Mesodermal cell (in vitro differentiated cells): ENCODE results near the gene AARS2.
A peak's percentile ranks its signal among the peaks of the same experiment; 100 is the strongest.

Experiments
- H3K27ac ChIP-seq: 2 replicates; pipeline ENCODE4 v1.7.0; 2013; ENCODE audit warnings: mild to moderate bottlenecking, low read depth, low read length, moderate library complexity; ENCODE audit not compliant: severe bottlenecking
- H3K36me3 ChIP-seq: 2 replicates; pipeline ENCODE4 v1.7.1; 2013; ENCODE audit warnings: mild to moderate bottlenecking, low read length, moderate library complexity; ENCODE audit not compliant: control insufficient read depth, insufficient read depth
- H3K4me1 ChIP-seq: one replicate; pipeline ENCODE4 v1.7.1; 2013; ENCODE audit warnings: mild to moderate bottlenecking, low read length; ENCODE audit not compliant: insufficient read depth, control insufficient read depth, poor library complexity, severe bottlenecking
- H3K4me3 ChIP-seq: 2 replicates; pipeline ENCODE4 v1.7.0; 2013; ENCODE audit warnings: low read length, control low read depth, mild to moderate bottlenecking; ENCODE audit not compliant: insufficient read depth, poor library complexity, severe bottlenecking; ENCODE audit errors: extremely low read depth
- H3K9me3 ChIP-seq: 2 replicates; pipeline ENCODE4 v1.7.1; 2013; ENCODE audit warnings: mild to moderate bottlenecking, low read length, moderate library complexity; ENCODE audit not compliant: control insufficient read depth
- WGBS, 2 experiments: methylation state at CpG; one replicate each; pipeline ENCODE4 v1.1.5; 2013; ENCODE audit warnings: missing lambda C conversion rate in 2 of 2; ENCODE audit not compliant: insufficient coverage in 2 of 2; 5-methylcytosine and 5-hydroxymethylcytosine counted together

AARS2 gene

GRCh38 chr6:44301106-44301505 is 12.0 kb downstream of the AARS2 start:
- no peak overlapping the region for H3K27ac ChIP-seq
- peaks cover 65% of the 10 kb centered on the region for H3K36me3 ChIP-seq
- no peaks in the 10 kb centered on the region for H3K9me3 ChIP-seq
- no peak overlapping the region for H3K4me3 ChIP-seq
- H3K4me1 ChIP-seq, result peaks cover 6% of the 10 kb centered on the region
- 88 to 96% methylated on average over 5 to 8 of the region's 8 CpGs for WGBS, 2 experiments

- 80% methylated on average over 6 to 7 of the region's 7 CpGs for WGBS, 2 experiments
- H3K27ac ChIP-seq, result no peak overlapping the region
- no peaks in the 10 kb centered on the region for H3K9me3 ChIP-seq
- H3K4me3 ChIP-seq, result no peak overlapping the region
- peaks cover 57% of the 10 kb centered on the region for H3K36me3 ChIP-seq
- H3K4me1 ChIP-seq, result peaks cover 6% of the 10 kb centered on the region
These were observed 12.8 kb downstream of the AARS2 start for GRCh38 chr6:44300292-44300823.

- 89 to 90% methylated on average over 3 of the region's 3 CpGs for WGBS, 2 experiments
- H3K4me1 ChIP-seq, result peaks cover 6% of the 10 kb centered on the region
- peaks cover 46% of the 10 kb centered on the region for H3K36me3 ChIP-seq
- H3K4me3 ChIP-seq, result no peak overlapping the region
- no peaks in the 10 kb centered on the region for H3K9me3 ChIP-seq
- no peak overlapping the region for H3K27ac ChIP-seq
These were observed 14.3 kb downstream of the AARS2 start for GRCh38 chr6:44298864-44299263.

GRCh38 chr6:44298055-44298803 is 14.9 kb downstream of the AARS2 start:
- H3K36me3 ChIP-seq, result peaks cover 39% of the 10 kb centered on the region
- no peak overlapping the region for H3K27ac ChIP-seq
- H3K4me3 ChIP-seq, result peak overlapping the region; percentile 44
- 54 to 64% methylated on average over 13 to 16 of the region's 20 CpGs for WGBS, 2 experiments
- no peaks in the 10 kb centered on the region for H3K9me3 ChIP-seq
- peaks cover 6% of the 10 kb centered on the region for H3K4me1 ChIP-seq

- Histone ChIP-seq H3K9me3 (no peaks in the 10 kb centered on the region), H3K36me3 (peaks cover 30% of the 10 kb centered on the region), H3K27ac (no peak overlapping the region), H3K4me1 (peaks cover 6% of the 10 kb centered on the region), H3K4me3 (peak overlapping the region; percentile 44)
- 1 to 2% methylated on average over 56 to 72 of the region's 86 CpGs for WGBS, 2 experiments
These were observed 15.8 kb downstream of the AARS2 start for GRCh38 chr6:44297063-44298038.

GRCh38 chr6:44294832-44295791 is 18.0 kb downstream of the AARS2 start:
- H3K36me3 ChIP-seq, result peaks cover 8% of the 10 kb centered on the region
- WGBS, 2 experiments, result 77 to 81% methylated on average over 6 to 7 of the region's 7 CpGs

GRCh38 chr6:44292661-44293365 is 20.3 kb downstream of the AARS2 start:
- WGBS, 2 experiments, result 81 to 88% methylated on average over 3 to 4 of the region's 4 CpGs
- peaks cover 6% of the 10 kb centered on the region for H3K4me1 ChIP-seq
- no peaks in the 10 kb centered on the region for H3K9me3 ChIP-seq
- no peak overlapping the region for H3K4me3 ChIP-seq
- H3K27ac ChIP-seq, result no peak overlapping the region
- no peaks in the 10 kb centered on the region for H3K36me3 ChIP-seq

More at GRCh38 chr6:44294832-44295791, 18.0 kb downstream of the AARS2 start:
- no peak overlapping the region for H3K4me3 ChIP-seq
- peaks cover 6% of the 10 kb centered on the region for H3K4me1 ChIP-seq
- no peaks in the 10 kb centered on the region for H3K9me3 ChIP-seq
- H3K27ac ChIP-seq, result no peak overlapping the region

- no peaks in the 10 kb centered on the region for H3K36me3 ChIP-seq
- H3K4me3 ChIP-seq, result no peak overlapping the region
- 61 to 71% methylated on average over 2 to 3 of the region's 4 CpGs for WGBS, 2 experiments
These were observed 21.3 kb downstream of the AARS2 start for GRCh38 chr6:44291841-44292240.

GRCh38 chr6:44289726-44290260 is 23.4 kb downstream of the AARS2 start:
- H3K27ac ChIP-seq, result no peak overlapping the region
- H3K4me1 ChIP-seq, result no peaks in the 10 kb centered on the region
- no peaks in the 10 kb centered on the region for H3K9me3 ChIP-seq
- no peaks in the 10 kb centered on the region for H3K36me3 ChIP-seq
- H3K4me3 ChIP-seq, result no peak overlapping the region
- WGBS, 2 experiments, result 56 to 71% methylated on average over 3 to 4 of the region's 7 CpGs

More at GRCh38 chr6:44291841-44292240, 21.3 kb downstream of the AARS2 start:
- no peaks in the 10 kb centered on the region for H3K4me1 ChIP-seq
- no peak overlapping the region for H3K27ac ChIP-seq
- no peaks in the 10 kb centered on the region for H3K9me3 ChIP-seq
